Activated B cell treated with CpG ODN at 0.5 μM for 24 hours (primary cell): ENCODE data around the gene TDRD6. TPM values are rescaled to one million over a fixed set of nuclear protein-coding genes. Genes with fewer than 3 reads are reported as not detected.

Experiments used
- ATAC-seq: fragments of 200-7000 bp; cut with Tn5 transposase; one replicate; pipeline ENCODE4 v1.10.0; 2021; ENCODE audit warnings: low read depth, mild to moderate bottlenecking, moderate library complexity
- CTCF ChIA-PET: fragments of 350-600 bp; sonication (Branson Sonifier 250); formaldehyde crosslinking; loops from one replicate; lab custom pipeline; 2021; ENCODE audit warnings: antibody characterized with exemption; lab: Charles Lee
- POLR2A ChIA-PET: fragments of 350-600 bp; sonication (Branson Sonifier 250); formaldehyde crosslinking; loops from one replicate; lab custom pipeline; 2021; ENCODE audit warnings: antibody characterized with exemption; lab: Charles Lee
- DNase-seq: peaks from one replicate; pipeline ENCODE4 v3.0.0; 2022
- H3K27ac Mint-ChIP-seq: one replicate; pipeline ENCODE4 v1.8.0; 2020; ENCODE audit warnings: mixed read lengths
- H3K27me3 Mint-ChIP-seq: one replicate; pipeline ENCODE4 v1.8.0; 2021; ENCODE audit warnings: mixed read lengths
- H3K36me3 Mint-ChIP-seq: one replicate; pipeline ENCODE4 v1.8.0; 2021; ENCODE audit warnings: low read depth, mixed read lengths
- H3K4me1 Mint-ChIP-seq: one replicate; pipeline ENCODE4 v1.8.0; 2021; ENCODE audit warnings: mixed read lengths
- H3K4me3 Mint-ChIP-seq: one replicate; pipeline ENCODE4 v1.8.0; 2020; ENCODE audit warnings: mild to moderate bottlenecking, mixed read lengths
- H3K9me3 Mint-ChIP-seq: one replicate; pipeline ENCODE4 v1.8.0; 2020; ENCODE audit warnings: mixed read lengths
- intact Hi-C: fragments of 100-400 bp; cut with micrococcal nuclease; formaldehyde crosslinking; loops from one replicate; pipeline ENCODE4 v1.15.1; 2024
- total RNA-seq: library from RNA; stranded (reverse); gene quantifications from 2 replicates; pipeline ENCODE4 v1.2.3, GENCODE V29; 2022
- TF ChIP-seq, protein P1 (sequence below): fragments of 200-600 bp; IDR thresholded peaks from one replicate; pipeline ENCODE4 v1.8.0; 2022; ENCODE audit warnings: antibody characterized with exemption, mild to moderate bottlenecking

The TDRD6 gene
- total RNA-seq, 1 donor from 2014 or later, result not detected

DNA sequence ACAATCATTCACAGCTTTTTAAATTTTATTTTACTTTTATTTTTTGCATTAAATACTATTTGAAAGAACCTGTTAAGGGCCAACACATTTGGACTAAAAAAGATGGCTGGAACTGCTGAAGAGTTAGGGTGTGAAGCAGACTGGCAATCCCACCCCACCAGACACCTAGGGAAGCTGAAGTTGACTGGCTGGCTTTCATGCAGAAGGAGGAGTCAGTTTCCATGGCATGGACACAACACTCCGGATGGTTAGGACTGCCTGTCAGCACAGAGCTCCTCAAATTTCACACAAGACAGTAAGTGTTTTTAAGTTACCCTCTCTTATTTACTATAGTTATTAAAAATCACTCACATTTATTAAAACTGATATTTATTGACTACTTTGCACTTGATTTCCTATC is 59.0 kb downstream of the TDRD6 start, which contains the start of gene ANKRD66:
Gene ANKRD66 (plus strand): TSS at position 238 of the 400 bp plus-strand sequence. CDS start 5,016 bp downstream, outside the sequence.
- H3K4me3 Mint-ChIP-seq, result no peak within 1 kb of the TSS
- intact Hi-C loops, result no loop called here
- no peak within 1 kb of the TSS for H3K27ac Mint-ChIP-seq
- no peak for ATAC-seq
- CTCF ChIA-PET, result no interaction called here
- TF ChIP-seq, protein P1, sequence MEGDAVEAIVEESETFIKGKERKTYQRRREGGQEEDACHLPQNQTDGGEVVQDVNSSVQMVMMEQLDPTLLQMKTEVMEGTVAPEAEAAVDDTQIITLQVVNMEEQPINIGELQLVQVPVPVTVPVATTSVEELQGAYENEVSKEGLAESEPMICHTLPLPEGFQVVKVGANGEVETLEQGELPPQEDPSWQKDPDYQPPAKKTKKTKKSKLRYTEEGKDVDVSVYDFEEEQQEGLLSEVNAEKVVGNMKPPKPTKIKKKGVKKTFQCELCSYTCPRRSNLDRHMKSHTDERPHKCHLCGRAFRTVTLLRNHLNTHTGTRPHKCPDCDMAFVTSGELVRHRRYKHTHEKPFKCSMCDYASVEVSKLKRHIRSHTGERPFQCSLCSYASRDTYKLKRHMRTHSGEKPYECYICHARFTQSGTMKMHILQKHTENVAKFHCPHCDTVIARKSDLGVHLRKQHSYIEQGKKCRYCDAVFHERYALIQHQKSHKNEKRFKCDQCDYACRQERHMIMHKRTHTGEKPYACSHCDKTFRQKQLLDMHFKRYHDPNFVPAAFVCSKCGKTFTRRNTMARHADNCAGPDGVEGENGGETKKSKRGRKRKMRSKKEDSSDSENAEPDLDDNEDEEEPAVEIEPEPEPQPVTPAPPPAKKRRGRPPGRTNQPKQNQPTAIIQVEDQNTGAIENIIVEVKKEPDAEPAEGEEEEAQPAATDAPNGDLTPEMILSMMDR, result no peak
- no peaks in the 10 kb centered on the region for H3K9me3 Mint-ChIP-seq
- no peak for DNase-seq
- H3K36me3 Mint-ChIP-seq, result no peaks in the 10 kb centered on the region
- H3K4me1 Mint-ChIP-seq, result no peaks in the 10 kb centered on the region
- peaks cover 4% of the 10 kb centered on the region for H3K27me3 Mint-ChIP-seq
- POLR2A ChIA-PET, result no interaction called here

DNA sequence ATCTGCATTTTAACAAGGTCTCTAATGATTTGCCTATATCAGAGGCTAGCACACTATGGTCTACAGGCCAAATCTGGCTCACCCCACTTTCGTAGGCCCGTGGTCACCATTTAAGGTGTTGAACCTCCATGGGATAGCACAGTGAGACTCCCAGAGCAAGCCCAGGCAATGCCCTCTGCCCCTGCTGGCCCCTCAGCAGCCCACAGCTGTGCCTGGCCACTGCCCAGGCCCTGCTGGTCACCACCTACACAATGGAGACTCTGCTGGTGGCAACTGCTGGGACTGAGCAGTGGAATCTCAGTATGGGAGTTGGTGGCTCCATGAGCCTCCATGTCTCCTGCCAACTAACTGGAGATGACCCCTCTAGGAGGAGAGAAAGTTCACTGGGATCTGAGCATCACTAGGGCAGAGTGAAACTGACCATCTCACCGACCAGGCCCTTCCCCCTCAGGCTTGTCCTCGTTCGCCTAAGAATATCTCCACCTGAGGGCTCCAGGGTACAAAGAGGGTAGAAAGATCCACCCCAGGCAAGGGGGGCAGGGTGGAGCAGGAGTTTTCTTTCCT is 61.3 kb downstream of the TDRD6 start:
- no peak overlapping the region for H3K27ac Mint-ChIP-seq
- ChIA-PET POLR2A (no interaction called here), CTCF (no interaction called here)
- TF ChIP-seq, protein P1, result no peak
- H3K4me3 Mint-ChIP-seq, result no peak overlapping the region
- intact Hi-C loops, result no loop called here
- H3K36me3 Mint-ChIP-seq, result no peaks in the 10 kb centered on the region
- no peak for DNase-seq
- ATAC-seq, result no peak
- no peaks in the 10 kb centered on the region for H3K9me3 Mint-ChIP-seq
- no peaks in the 10 kb centered on the region for H3K4me1 Mint-ChIP-seq
- H3K27me3 Mint-ChIP-seq, result peaks cover 7% of the 10 kb centered on the region

DNA sequence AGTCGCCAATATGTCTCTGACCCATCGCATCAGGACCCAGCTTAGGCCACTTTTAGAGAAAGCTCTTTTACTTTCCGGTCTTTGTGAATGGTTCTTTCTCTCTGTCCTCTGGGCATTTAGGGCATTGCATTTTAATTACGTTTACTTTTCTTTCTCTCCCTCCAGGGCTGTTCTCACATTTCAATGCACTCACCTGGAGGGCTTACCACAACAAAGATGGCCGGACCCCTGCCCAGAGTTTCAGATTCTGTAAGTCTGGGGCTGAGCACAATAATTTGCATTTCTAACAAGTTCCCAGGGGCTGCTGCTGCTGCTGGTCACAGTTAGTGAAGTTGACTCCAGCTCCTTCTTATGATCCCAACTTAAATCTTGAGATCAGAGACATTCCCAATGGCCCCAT is 62.0 kb downstream of the TDRD6 start:
- ChIA-PET CTCF (no interaction called here), POLR2A (no interaction called here)
- Mint-ChIP-seq H3K9me3 (no peaks in the 10 kb centered on the region), H3K4me1 (no peaks in the 10 kb centered on the region), H3K36me3 (no peaks in the 10 kb centered on the region), H3K27ac (no peak overlapping the region), H3K4me3 (no peak overlapping the region), H3K27me3 (peaks cover 7% of the 10 kb centered on the region)
- ATAC-seq, result no peak
- intact Hi-C loops, result no loop called here
- TF ChIP-seq, protein P1, result no peak
- no peak for DNase-seq

DNA sequence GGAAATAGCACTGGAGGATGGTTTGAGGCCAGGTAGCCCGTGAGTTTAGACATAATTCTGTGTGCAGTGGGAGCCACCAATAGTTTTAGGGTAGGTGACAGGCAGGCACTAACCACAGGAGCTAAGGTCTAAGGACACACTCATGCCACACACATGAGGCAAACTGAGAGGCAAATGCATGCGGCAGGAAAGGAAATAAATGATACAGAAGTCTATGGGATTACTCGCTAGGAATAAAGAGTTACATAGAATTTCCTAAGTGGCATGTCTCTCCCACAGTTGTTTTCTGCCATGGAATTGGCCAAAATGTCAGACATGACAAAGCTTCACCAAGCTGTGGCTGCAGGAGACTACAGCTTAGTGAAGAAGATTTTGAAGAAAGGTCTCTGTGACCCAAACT is 64.0 kb downstream of the TDRD6 start:
- POLR2A ChIA-PET, result no interaction called here
- intact Hi-C loops, result no loop called here
- H3K27me3 Mint-ChIP-seq, result peaks cover 7% of the 10 kb centered on the region
- H3K4me1 Mint-ChIP-seq, result no peaks in the 10 kb centered on the region
- H3K4me3 Mint-ChIP-seq, result no peak overlapping the region
- no peaks in the 10 kb centered on the region for H3K9me3 Mint-ChIP-seq
- H3K36me3 Mint-ChIP-seq, result no peaks in the 10 kb centered on the region
- DNase-seq (no peak), ATAC-seq (no peak)
- TF ChIP-seq, protein P1, result no peak
- no peak overlapping the region for H3K27ac Mint-ChIP-seq
- CTCF ChIA-PET, result no interaction called here

Other genes starting within 250 kb of the TDRD6 start
- gene RCAN2, start 196.4 kb upstream of the TDRD6 start, total RNA-seq, result not detected in 2 replicates
- not detected in 2 replicates for gene CYP39A1, start 35.1 kb upstream of the TDRD6 start, total RNA-seq
- 0.29 and 0.78 TPM in 2 replicates for gene SLC25A27, start 34.9 kb upstream of the TDRD6 start, total RNA-seq
- 0.38 and 0.51 TPM in 2 replicates for gene PLA2G7, start 47.5 kb downstream of the TDRD6 start, total RNA-seq
- gene ANKRD66, start 59.0 kb downstream of the TDRD6 start, total RNA-seq, result not detected in 2 replicates
- gene MEP1A, start 105.5 kb downstream of the TDRD6 start, total RNA-seq, result not detected in 2 replicates
- not detected in 2 replicates for gene ADGRF5, start 234.1 kb downstream of the TDRD6 start, total RNA-seq